ENCODE data around the gene KLF8.
"Not testable (repeated sequence)": the region's sequence is repeated elsewhere in the genome, so short reads cannot be mapped to it uniquely, and the experiment has no call there.

KLF8 gene

DNA sequence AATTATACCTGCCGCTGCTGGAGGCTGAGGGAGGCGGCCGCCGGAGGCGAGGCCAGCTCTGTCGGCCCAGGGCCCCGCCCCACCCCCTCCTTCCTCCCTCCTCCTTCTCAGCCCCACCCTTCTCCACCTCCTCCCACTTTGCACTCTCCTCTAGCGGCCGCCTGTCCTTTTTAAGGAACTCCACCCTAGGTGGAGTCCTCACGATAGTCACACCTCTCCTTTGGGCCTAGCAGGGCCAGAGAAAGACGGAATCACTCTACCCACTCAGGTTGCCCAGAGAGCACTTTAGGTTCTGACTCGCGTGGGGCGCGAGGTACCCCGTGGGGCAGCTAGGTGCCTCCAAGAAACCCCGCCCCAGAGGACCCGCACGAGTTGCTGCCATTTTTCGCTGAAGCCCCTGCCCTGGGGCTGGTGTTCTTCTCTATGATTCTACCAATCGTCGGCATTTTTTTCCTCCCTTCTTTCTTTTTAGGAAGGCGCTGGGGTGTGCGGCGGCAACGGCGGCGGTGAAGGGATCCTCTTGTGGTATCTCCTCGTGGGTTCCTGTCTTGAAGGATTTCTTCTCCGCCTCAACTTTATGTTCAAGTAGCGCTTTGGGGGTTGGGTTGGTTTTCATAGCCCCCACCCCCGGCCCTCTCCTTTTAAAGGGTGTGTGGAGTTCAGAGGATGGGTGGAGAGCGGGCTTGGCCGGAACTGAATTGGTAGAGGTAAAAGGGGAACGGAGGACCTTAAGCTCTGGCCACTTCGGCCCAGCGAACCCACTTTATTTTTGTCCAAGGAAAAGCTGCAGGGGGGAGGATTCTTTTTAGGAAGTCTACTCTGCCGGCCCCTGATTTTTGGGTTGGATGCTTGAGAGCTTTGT lies at the start of gene KLF8:
TSS of gene KLF8 (plus strand) at position 136 of the 862 bp plus-strand sequence. CDS start 979 bp downstream, outside the sequence.
- no peak within 1 kb of the TSS for H3K4me3 ChIP-seq (ENCODE audit: low read depth, low read length)
- no peak for DNase-seq (ENCODE audit: low read depth)

DNA sequence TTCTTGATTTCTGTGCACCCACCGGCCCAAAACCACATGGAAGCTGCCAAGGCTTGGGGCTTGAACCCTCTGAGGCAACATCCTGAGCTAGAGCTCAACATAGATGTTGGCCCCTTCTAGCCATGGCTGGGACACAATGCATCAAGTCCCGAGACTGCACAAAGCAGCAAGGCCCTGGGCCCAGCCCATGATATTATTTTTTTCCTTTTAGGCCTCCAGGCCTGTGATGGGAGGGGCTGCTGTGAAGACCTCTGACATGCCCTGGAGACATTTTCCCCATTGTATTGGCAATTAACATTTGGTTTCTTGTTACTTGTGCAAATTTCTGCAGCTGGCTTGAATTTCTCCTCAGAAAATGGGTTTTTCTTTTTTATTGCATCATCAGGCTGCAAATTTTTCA lies 25.2 kb upstream of the KLF8 start:
- not testable (repeated sequence) for DNase-seq (ENCODE audit: low read depth)

DNA sequence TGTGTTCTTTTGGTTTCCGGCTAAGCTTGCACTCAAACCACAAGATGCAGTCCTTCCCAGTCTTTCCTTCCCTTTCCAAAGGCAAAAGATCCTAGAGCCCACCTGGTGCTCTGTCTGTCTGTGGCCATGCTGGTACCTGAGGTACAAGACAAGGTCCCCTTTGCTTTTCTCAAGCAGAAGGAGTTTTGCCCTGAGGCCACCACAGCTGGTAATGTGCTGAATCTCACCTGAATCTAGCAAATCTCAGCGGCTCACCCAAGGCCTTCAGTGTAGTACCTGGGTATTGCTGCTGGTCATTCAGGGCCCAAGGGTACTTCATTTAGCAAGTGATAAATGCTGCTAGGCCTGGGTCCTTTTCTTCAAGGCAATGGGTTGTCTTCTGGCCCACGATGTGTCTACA lies 20.5 kb upstream of the KLF8 start:
- no peak for DNase-seq (ENCODE audit: low read depth)
- no peak overlapping the region for H3K4me3 ChIP-seq (ENCODE audit: low read depth, low read length)

More for the DNA sequence above, 25.2 kb upstream of the KLF8 start:
- H3K4me3 ChIP-seq (ENCODE audit: low read depth, low read length) = not testable (repeated sequence)

DNA sequence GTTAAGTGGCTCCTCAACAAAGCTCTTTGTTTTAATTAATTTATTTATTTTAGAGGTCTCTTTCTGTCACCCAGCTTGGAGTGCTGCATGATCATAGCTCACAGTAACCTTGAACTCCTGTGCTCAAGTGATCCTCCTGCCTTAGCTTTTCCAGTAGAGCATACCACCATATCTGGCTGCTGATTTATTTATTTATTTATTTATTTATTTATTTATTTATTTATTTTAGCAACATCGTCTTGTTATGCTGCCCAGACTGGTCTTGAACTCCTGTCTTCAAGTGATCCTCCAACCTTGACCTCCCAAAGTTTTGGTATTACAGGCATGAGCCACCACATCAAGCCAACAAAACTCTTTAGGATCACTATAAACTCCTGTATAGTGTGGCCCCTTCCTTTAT lies 15.8 kb upstream of the KLF8 start:
- H3K4me3 ChIP-seq (ENCODE audit: low read depth, low read length) = no peak overlapping the region
- no peak for DNase-seq (ENCODE audit: low read depth)

- no peak for DNase-seq (ENCODE audit: low read depth)
- H3K4me3 ChIP-seq (ENCODE audit: low read depth, low read length) = no peak overlapping the region
Observed at GRCh38 chrX:56219700-56220099, 12.5 kb upstream of the KLF8 start.

GRCh38 chrX:56221101-56221500 lies 11.1 kb upstream of the KLF8 start:
- H3K4me3 ChIP-seq (ENCODE audit: low read depth, low read length) = no peak overlapping the region
- DNase-seq (ENCODE audit: low read depth) = no peak

DNA sequence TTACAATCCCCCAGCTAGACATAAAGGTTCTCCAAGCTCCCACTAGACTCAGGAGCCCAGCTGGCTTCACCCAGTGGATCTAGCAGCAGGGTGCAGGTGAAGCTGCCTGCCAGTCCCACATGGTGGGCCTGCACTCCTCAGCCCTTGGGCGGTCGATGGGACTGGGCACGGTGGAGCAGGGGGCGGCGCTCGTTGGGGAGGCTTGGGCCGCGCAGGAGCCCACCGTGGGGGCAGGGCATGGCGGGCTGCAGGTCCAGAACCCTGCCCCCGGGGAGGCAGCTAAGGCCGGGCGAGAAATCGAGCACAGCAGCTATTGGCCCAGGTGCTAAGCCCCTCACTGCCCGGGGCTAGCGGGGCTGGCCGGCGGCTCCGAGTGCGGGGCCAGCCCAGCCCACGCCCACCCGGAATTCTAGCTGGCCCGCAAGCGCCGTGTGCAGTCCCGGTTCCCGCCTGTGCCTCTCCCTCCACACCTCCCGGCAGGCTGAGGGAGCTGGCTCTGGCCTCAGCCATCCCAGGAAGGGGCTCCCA lies 9.6 kb upstream of the KLF8 start:
- H3K4me3 ChIP-seq (ENCODE audit: low read depth, low read length) = no peak overlapping the region
- DNase-seq (ENCODE audit: low read depth) = no peak

DNA sequence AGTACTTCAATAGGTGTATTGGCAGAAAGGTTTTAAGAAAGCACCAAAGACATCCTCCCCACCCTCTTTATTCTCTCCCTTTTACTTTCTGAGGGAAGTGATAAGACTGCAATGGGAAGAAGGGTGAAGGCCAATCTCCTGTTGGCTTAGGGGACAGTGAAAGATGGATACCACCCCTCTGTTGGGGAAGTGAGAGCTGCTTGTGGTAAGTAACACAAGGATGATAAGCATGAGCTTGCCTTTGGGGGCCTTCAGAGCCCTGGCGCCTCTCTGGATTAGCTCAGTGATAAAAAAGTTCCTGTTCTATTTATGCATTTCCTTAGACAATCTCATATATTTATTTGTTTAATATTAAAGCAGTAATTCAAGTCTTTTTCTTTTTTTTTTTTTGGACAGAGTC lies 5.2 kb upstream of the KLF8 start:
- no peak overlapping the region for H3K4me3 ChIP-seq (ENCODE audit: low read depth, low read length)
- DNase-seq (ENCODE audit: low read depth) = no peak

DNA sequence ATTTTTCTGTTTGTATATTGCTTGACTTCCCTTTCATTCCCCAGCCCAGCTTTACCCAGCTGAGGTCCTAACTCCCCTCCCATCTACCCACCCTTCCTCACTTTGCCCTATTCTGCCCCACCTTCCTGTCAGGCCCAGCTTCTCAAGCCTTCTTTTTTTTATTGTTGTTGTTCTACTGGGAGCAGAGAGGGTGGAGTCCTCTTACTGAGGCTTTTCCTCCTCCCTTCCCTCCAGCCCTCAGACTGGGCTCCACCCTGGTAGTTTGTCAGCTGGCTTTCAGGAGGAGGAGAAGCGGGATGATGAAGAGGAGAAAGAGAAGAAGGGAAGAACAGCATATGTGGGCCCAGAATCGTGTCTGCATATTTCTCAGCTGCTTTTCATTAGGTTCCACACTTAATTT lies 3.2 kb upstream of the KLF8 start:
- no peak overlapping the region for H3K4me3 ChIP-seq (ENCODE audit: low read depth, low read length)
- no peak for DNase-seq (ENCODE audit: low read depth)

DNA sequence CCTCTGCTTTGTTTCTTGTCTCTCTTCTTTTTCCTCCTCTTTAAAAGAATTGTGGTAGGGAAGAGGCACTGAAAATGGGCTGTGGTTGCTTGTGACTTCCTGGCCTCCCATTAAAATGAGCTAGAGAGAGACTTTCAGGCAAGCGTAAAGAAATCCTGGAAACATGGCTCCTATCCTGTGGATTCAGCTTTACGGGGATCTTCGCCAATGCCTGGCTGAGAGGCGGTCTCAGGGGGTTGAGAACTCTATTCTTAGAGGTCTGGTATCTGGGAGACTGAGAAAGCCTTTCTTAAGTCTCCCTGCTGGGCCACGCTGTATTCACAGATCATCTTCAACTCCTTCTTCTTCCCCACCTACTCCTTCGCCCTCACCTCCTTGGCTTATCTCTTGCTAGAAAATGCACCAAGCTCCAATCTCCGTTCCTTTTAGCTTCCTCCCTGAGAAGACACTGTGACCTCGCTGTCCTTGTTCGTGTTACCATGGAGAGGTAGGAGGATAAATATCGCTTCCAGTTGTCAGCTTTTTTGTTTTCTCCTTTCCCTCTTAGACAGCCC lies 542 bp upstream of the KLF8 start:
- H3K4me3 ChIP-seq (ENCODE audit: low read depth, low read length) = no peak overlapping the region
- DNase-seq (ENCODE audit: low read depth) = no peak

DNA sequence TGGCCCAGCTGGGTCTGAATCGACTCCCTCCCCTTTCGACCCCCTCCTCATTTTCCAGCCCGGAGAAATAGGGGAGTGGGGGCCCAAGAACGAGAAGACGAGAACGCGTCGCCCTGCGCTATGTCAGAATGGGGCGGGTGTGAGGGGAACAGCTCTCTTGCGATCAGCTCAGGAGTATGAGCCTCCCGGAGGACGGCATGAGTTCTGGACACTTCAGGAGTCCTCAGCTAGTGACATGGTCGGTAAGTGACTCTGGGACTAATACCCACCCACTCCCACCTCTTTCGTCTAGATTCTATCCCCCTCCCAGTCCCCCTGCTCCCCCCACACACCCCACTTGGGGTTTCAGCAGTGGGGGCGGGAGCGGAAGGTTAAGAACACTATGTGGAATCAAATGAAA lies 944 bp downstream of the KLF8 start:
- no peak for DNase-seq (ENCODE audit: low read depth)
- H3K4me3 ChIP-seq (ENCODE audit: low read depth, low read length) = no peak overlapping the region

- H3K4me3 ChIP-seq (ENCODE audit: low read depth, low read length) = no peak overlapping the region
- no peak for DNase-seq (ENCODE audit: low read depth)
Observed at GRCh38 chrX:56233682-56234081, 1.5 kb downstream of the KLF8 start.

GRCh38 chrX:56248492-56248891 lies 16.3 kb downstream of the KLF8 start:
- peak; percentile 1 for DNase-seq (ENCODE audit: low read depth)
- no peak overlapping the region for H3K4me3 ChIP-seq (ENCODE audit: low read depth, low read length)

- DNase-seq (ENCODE audit: low read depth) = no peak
Observed at GRCh38 chrX:56253832-56254703, 21.9 kb downstream of the KLF8 start.

GRCh38 chrX:56268888-56269287 lies 36.7 kb downstream of the KLF8 start:
- H3K4me3 ChIP-seq (ENCODE audit: low read depth, low read length) = no peak overlapping the region
- no peak for DNase-seq (ENCODE audit: low read depth)

More at GRCh38 chrX:56253832-56254703, 21.9 kb downstream of the KLF8 start:
- H3K4me3 ChIP-seq (ENCODE audit: low read depth, low read length) = no peak overlapping the region

GRCh38 chrX:56278692-56279091 lies 46.5 kb downstream of the KLF8 start:
- DNase-seq (ENCODE audit: low read depth) = no peak
- H3K4me3 ChIP-seq (ENCODE audit: low read depth, low read length) = no peak overlapping the region

DNA sequence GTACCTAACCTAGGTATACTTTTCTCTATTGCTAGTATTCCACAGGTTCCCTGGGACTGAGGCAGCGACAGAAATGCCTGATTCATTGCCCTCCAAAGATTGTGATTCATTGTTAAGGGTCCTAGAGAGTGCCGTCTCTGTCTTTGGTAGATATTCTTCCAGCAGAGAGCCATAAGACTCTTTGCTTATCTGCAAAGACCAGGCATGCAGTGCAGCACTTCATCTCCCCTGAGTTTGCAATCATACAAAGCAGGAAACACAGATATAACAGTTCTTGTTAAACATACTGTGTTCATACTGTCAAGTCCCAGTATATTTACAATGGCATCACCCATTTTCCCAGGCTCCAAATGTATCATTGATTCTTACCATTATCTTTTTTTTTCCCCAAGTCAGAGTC lies 47.7 kb downstream of the KLF8 start:
- no peak for DNase-seq (ENCODE audit: low read depth)
- no peak overlapping the region for H3K4me3 ChIP-seq (ENCODE audit: low read depth, low read length)

DNA sequence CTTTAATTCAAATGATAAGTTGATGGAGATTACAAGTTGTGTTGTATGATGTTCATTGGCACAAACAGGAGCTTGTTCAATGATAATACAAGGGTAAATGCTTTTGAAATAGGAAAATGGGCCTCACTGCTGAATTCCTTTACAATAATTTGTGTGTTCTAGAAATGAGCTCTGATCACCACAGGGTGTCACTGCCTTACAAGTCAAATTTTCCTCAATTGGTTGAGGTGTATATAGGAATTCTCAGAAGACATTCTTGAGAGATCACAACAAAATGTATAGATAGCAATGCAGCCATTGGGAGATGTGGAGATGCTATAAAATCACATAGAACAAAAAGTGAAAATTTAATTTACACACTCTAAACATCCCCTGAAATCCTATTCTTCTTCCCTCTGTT lies 49.6 kb downstream of the KLF8 start:
- peak; percentile 1 for DNase-seq (ENCODE audit: low read depth)
- H3K4me3 ChIP-seq (ENCODE audit: low read depth, low read length) = no peak overlapping the region

DNA sequence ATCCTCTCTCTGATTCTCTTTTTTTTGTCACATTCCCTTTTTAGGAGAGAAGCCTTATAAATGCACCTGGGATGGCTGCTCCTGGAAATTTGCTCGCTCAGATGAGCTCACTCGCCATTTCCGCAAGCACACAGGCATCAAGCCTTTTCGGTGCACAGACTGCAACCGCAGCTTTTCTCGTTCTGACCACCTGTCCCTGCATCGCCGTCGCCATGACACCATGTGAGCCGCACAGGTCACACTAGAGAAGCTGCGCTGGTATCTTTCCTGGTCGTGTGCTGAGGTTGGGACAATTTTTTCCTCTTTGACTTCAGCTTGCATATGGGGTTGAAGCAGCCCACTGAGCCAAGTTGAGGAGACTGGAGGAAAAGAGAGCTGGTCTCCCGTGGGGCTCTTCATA lies 52.1 kb downstream of the KLF8 start:
- no peak overlapping the region for H3K4me3 ChIP-seq (ENCODE audit: low read depth, low read length)
- DNase-seq (ENCODE audit: low read depth) = no peak

- no peak for DNase-seq (ENCODE audit: low read depth)
- H3K4me3 ChIP-seq (ENCODE audit: low read depth, low read length) = no peak overlapping the region
Observed at GRCh38 chrX:56288608-56289007, 56.5 kb downstream of the KLF8 start.
